H9 (cell line): ENCODE measurements around the gene MRPL23. TPM values are rescaled to one million over a fixed set of nuclear protein-coding genes. Genes with fewer than 3 reads are reported as not detected.

ENCODE experiments used
- DNase-seq: peaks from one replicate; pipeline ENCODE4 v3.0.0-alpha.2; 2017
- H2AFZ ChIP-seq: one replicate; pipeline ENCODE4 v1.6.1; 2013; ENCODE audit warnings: mild to moderate bottlenecking, low read length, control low read depth, moderate library complexity
- H2AK5ac ChIP-seq: 2 replicates; pipeline ENCODE4 v1.6.1; 2013; ENCODE audit warnings: low read length, control low read depth, mixed read lengths; ENCODE audit not compliant: insufficient read length
- H2BK120ac ChIP-seq: one replicate; pipeline ENCODE4 v1.6.1; 2013; ENCODE audit warnings: low read depth, mild to moderate bottlenecking, low read length, control low read depth, inconsistent platforms; ENCODE audit not compliant: poor library complexity, severe bottlenecking
- H2BK12ac ChIP-seq: 2 replicates; pipeline ENCODE4 v1.6.1; 2013; ENCODE audit warnings: low read length, control low read depth, mixed read lengths, low read depth; ENCODE audit not compliant: insufficient read length
- H2BK15ac ChIP-seq: 2 replicates; pipeline ENCODE4 v1.6.1; 2013; ENCODE audit warnings: low read depth, low read length, control low read depth
- H2BK20ac ChIP-seq: one replicate; pipeline ENCODE4 v1.6.1; 2013; ENCODE audit warnings: low read depth, mild to moderate bottlenecking, low read length, control low read depth, inconsistent platforms; ENCODE audit not compliant: poor library complexity, severe bottlenecking
- H2BK5ac ChIP-seq: 2 replicates; pipeline ENCODE4 v1.6.1; 2013; ENCODE audit warnings: low read length, control low read depth, mixed read lengths; ENCODE audit not compliant: insufficient read length
- H3K14ac ChIP-seq: 2 replicates; pipeline ENCODE4 v1.6.1; 2013; ENCODE audit warnings: low read length, control low read depth; ENCODE audit not compliant: insufficient read depth
- H3K18ac ChIP-seq: 2 replicates; pipeline ENCODE4 v1.6.1; 2013; ENCODE audit warnings: low read depth, mild to moderate bottlenecking, mixed read lengths, low read length, control low read depth; ENCODE audit not compliant: insufficient read length
- H3K23ac ChIP-seq: 2 replicates; pipeline ENCODE4 v1.6.1; 2013; ENCODE audit warnings: low read length, control low read depth, mixed read lengths, low read depth; ENCODE audit not compliant: insufficient read length
- H3K23me2 ChIP-seq: 2 replicates; pipeline ENCODE4 v1.6.1; 2013; ENCODE audit warnings: low read depth, mild to moderate bottlenecking, mixed read lengths, low read length, control low read depth; ENCODE audit not compliant: insufficient read length, poor library complexity, severe bottlenecking
- H3K27ac ChIP-seq: 2 replicates; pipeline ENCODE4 v1.5.1; 2013; ENCODE audit warnings: low read length, control low read depth, mixed read lengths, low read depth; ENCODE audit not compliant: insufficient read length
- H3K27me3 ChIP-seq: 2 replicates; pipeline ENCODE4 v1.6.1; 2013; ENCODE audit warnings: low read length, control low read depth, inconsistent platforms; ENCODE audit not compliant: insufficient read depth
- H3K4ac ChIP-seq: 2 replicates; pipeline ENCODE4 v1.6.1; 2013; ENCODE audit warnings: low read depth, mild to moderate bottlenecking, control low read depth, inconsistent platforms, low read length, moderate library complexity
- H3K4me1 ChIP-seq: 2 replicates; pipeline ENCODE4 v1.6.1; 2013; ENCODE audit warnings: low read length, control low read depth, inconsistent platforms; ENCODE audit not compliant: insufficient read depth
- H3K4me2 ChIP-seq: 2 replicates; pipeline ENCODE4 v1.6.1; 2013; ENCODE audit warnings: low read length, control low read depth, mixed read lengths; ENCODE audit not compliant: insufficient read length, insufficient read depth
- H3K56ac ChIP-seq: 2 replicates; pipeline ENCODE4 v1.6.1; 2013; ENCODE audit warnings: low read depth, mild to moderate bottlenecking, mixed read lengths, low read length, control low read depth; ENCODE audit not compliant: insufficient read length
- H3K79me1 ChIP-seq: 2 replicates; pipeline ENCODE4 v1.6.1; 2013; ENCODE audit warnings: low read depth, mild to moderate bottlenecking, moderate library complexity, low read length, control low read depth, inconsistent platforms; ENCODE audit not compliant: insufficient read depth, poor library complexity, severe bottlenecking
- H3K79me2 ChIP-seq: 2 replicates; pipeline ENCODE4 v1.6.1; 2013; ENCODE audit warnings: low read length, control low read depth, inconsistent platforms; ENCODE audit not compliant: insufficient read depth
- H3K9ac ChIP-seq: 2 replicates; pipeline ENCODE4 v1.6.1; 2013; ENCODE audit warnings: low read length, control low read depth, mixed read lengths; ENCODE audit not compliant: insufficient read length; ENCODE audit errors: extremely low read depth
- H3K9me3 ChIP-seq: one replicate; pipeline ENCODE4 v1.6.1; 2013; ENCODE audit warnings: low read depth, low read length, inconsistent platforms; ENCODE audit not compliant: control insufficient read depth
- H3T11ph ChIP-seq: one replicate; pipeline ENCODE4 v1.6.1; 2013; ENCODE audit warnings: mild to moderate bottlenecking, low read length, control low read depth, inconsistent platforms
- H4K20me1 ChIP-seq: one replicate; pipeline ENCODE4 v1.6.1; 2013; ENCODE audit not compliant: control insufficient read depth, insufficient read length, insufficient read depth
- H4K5ac ChIP-seq: 2 replicates; pipeline ENCODE4 v1.6.1; 2013; ENCODE audit warnings: low read depth, mild to moderate bottlenecking, mixed read lengths, low read length, control low read depth; ENCODE audit not compliant: insufficient read length
- H4K8ac ChIP-seq: replicated peaks from 2 replicates; pipeline ENCODE4 v1.6.1; 2013; ENCODE audit warnings: low read length, control low read depth, mixed read lengths, low read depth; ENCODE audit not compliant: insufficient read length
- H4K91ac ChIP-seq: 2 replicates; pipeline ENCODE4 v1.6.1; 2013; ENCODE audit warnings: low read depth, mild to moderate bottlenecking, moderate library complexity, mixed read lengths, low read length, control low read depth; ENCODE audit not compliant: insufficient read length
- H3K27ac Mint-ChIP-seq, 3 experiments: 2 replicates in 2 of 3; 3 replicates in 1 of 3; pipeline ENCODE4 v1.8.0; 2020 to 2021; ENCODE audit warnings: mixed read lengths in 3 of 3, mild to moderate bottlenecking in 1 of 3, moderate library complexity in 1 of 3
- H3K27me3 Mint-ChIP-seq: 2 replicates; pipeline ENCODE4 v1.8.0; 2021; ENCODE audit warnings: low read depth, mild to moderate bottlenecking, moderate library complexity, mixed read lengths
- H3K36me3 Mint-ChIP-seq, 3 experiments: 2 replicates in 2 of 3; 3 replicates in 1 of 3; pipeline ENCODE4 v1.8.0; 2020 to 2021; ENCODE audit warnings: low read depth in 3 of 3, mixed read lengths in 3 of 3; ENCODE audit not compliant: insufficient read depth in 1 of 3
- H3K4me1 Mint-ChIP-seq, 2 experiments: 2 replicates each; pipeline ENCODE4 v1.8.0; 2020; ENCODE audit warnings: mixed read lengths in 2 of 2
- H3K4me3 Mint-ChIP-seq, 2 experiments: 2 replicates in 1 of 2; 3 replicates in 1 of 2; pipeline ENCODE4 v1.8.0; 2020 to 2021; ENCODE audit warnings: mild to moderate bottlenecking in 2 of 2, mixed read lengths in 2 of 2, moderate library complexity in 1 of 2
- H3K9me3 Mint-ChIP-seq, 2 experiments: 2 replicates in 1 of 2; 3 replicates in 1 of 2; pipeline ENCODE4 v1.8.0; 2020; ENCODE audit warnings: mild to moderate bottlenecking in 2 of 2, mixed read lengths in 2 of 2, moderate library complexity in 1 of 2
- CTCF ChIP-seq: fragments of 200-600 bp; sonication (generic); conservative IDR thresholded peaks from 3 replicates; pipeline ENCODE4 v1.8.0; 2021; ENCODE audit warnings: antibody characterized with exemption, mild to moderate bottlenecking
- WGBS: extraction: QIAGEN DNeasy Blood & Tissue Kit; methylation state at CpG from one replicate; pipeline ENCODE4 v1.1.7; 2013; ENCODE audit warnings: missing lambda C conversion rate, low lambda C conversion rate, mixed read lengths; ENCODE audit not compliant: insufficient read length; ENCODE audit errors: extremely low coverage; 5-methylcytosine and 5-hydroxymethylcytosine counted together
- total RNA-seq: library from RNA; stranded (reverse); gene quantifications from 2 replicates; pipeline ENCODE4 v1.2.1, GENCODE V29; 2021

The MRPL23 gene
- total RNA-seq, 1 experiment from 2014 or later, result 67.3 TPM

- no peak overlapping the region for H2BK15ac ChIP-seq
- no peak overlapping the region for H4K5ac ChIP-seq
- H3K27me3 ChIP-seq, result no peaks in the 10 kb centered on the region
- H2AK5ac ChIP-seq, result no peak overlapping the region
- no peak overlapping the region for H2BK12ac ChIP-seq
- no peak for TF ChIP-seq CTCF
- no peak overlapping the region for H4K91ac ChIP-seq
- H3K4ac ChIP-seq, result no peak overlapping the region
- no peak overlapping the region for H3K56ac ChIP-seq
- no peak overlapping the region for H3K23ac ChIP-seq
- no peaks in the 10 kb centered on the region for H3K36me3 Mint-ChIP-seq
- H3K18ac ChIP-seq, result no peak overlapping the region
- H3K4me1 ChIP-seq, result no peaks in the 10 kb centered on the region
- no peak overlapping the region for H3K9ac ChIP-seq
- no peak overlapping the region for H3K27ac Mint-ChIP-seq
- no peaks in the 10 kb centered on the region for H3K79me2 ChIP-seq
- no peak overlapping the region for H3K4me2 ChIP-seq
- no peak overlapping the region for H2BK120ac ChIP-seq
- H3K23me2 ChIP-seq, result no peaks in the 10 kb centered on the region
- H3K9me3 Mint-ChIP-seq, result no peaks in the 10 kb centered on the region
- no peak overlapping the region for H2AFZ ChIP-seq
- H4K8ac ChIP-seq, result no peak overlapping the region
- H3K27ac ChIP-seq, result no peak overlapping the region
- no CpG with 5 or more reads among the region's 11 CpGs for WGBS
- no peak overlapping the region for H2BK20ac ChIP-seq
- H3K4me3 Mint-ChIP-seq, result no peak overlapping the region
- H3K79me1 ChIP-seq, result no peaks in the 10 kb centered on the region
- H3K4me1 Mint-ChIP-seq, result no peaks in the 10 kb centered on the region
- H3T11ph ChIP-seq, result no peak overlapping the region
- H3K14ac ChIP-seq, result no peak overlapping the region
- H2BK5ac ChIP-seq, result no peak overlapping the region
- no peaks in the 10 kb centered on the region for H3K27me3 Mint-ChIP-seq
- H4K20me1 ChIP-seq, result no peaks in the 10 kb centered on the region
- no peak for DNase-seq
- no peaks in the 10 kb centered on the region for H3K9me3 ChIP-seq
Observed at GRCh38 chr11:1979607-1980006, 32.5 kb downstream of the MRPL23 start.
